GM20000 (cell line): ENCODE results near the gene FBXL17.

Experiments used
- DNase-seq: peaks from one replicate; pipeline ENCODE4 v3.0.0; 2012; ENCODE audit warnings: low spot score
- TF ChIP-seq, protein P1 (sequence below): IDR thresholded peaks from 2 replicates; pipeline ENCODE4 v1.5.1; 2012; ENCODE audit warnings: mild to moderate bottlenecking, control low read depth; ENCODE audit errors: extremely low read depth, missing control alignments

The FBXL17 gene

DNA sequence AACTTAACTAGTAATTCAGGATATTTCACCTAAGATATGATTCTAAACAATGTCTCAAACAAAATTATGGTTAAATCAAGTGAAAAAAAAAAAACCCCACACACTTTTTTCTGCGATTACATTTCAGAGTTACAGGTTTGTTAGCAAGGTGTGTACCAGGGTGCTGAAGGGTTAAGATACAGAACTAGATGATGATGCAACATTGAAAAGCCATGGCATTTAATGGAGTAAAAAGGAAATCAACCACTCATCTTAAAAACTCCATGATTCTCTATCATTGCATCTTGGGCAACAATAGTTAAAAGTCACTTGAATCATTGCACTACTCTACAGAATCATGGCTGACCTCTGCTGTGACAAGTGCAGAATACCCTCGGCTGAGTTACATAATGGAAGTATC lies 440.9 kb downstream of the FBXL17 start:
- TF ChIP-seq, protein P1, sequence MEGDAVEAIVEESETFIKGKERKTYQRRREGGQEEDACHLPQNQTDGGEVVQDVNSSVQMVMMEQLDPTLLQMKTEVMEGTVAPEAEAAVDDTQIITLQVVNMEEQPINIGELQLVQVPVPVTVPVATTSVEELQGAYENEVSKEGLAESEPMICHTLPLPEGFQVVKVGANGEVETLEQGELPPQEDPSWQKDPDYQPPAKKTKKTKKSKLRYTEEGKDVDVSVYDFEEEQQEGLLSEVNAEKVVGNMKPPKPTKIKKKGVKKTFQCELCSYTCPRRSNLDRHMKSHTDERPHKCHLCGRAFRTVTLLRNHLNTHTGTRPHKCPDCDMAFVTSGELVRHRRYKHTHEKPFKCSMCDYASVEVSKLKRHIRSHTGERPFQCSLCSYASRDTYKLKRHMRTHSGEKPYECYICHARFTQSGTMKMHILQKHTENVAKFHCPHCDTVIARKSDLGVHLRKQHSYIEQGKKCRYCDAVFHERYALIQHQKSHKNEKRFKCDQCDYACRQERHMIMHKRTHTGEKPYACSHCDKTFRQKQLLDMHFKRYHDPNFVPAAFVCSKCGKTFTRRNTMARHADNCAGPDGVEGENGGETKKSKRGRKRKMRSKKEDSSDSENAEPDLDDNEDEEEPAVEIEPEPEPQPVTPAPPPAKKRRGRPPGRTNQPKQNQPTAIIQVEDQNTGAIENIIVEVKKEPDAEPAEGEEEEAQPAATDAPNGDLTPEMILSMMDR, result no peak
- no peak for DNase-seq

DNA sequence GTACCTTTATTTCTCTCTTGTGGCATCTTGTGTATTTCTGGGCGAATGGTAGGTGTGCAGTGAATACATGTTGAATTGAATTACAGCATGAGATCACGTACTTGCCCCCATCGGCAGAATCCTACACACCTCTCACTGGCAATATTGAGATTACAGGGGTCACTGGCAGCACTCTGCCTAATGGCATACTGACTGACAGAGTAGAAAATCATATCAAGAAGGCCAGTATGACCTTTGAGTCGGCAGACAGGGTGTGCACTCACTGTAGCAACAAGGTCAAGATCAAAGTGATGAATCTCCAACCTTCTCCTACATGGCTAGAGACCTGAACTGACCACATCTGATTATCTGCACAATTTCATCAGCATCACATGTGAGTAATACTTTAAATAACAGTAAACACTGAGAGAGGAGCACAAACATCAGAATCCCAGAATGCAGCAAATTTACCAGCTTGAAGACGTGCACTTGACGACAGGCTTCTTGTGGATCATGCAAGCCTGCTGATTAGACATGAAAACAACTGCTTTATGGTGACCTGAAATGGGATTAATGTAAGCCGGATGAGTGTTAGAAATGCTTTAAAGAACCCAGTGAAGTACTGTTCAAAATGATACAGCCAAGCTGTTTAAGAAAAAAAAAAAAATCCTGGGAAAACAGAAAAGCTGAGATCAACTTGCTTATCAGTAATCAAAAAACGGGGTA lies 444.1 kb downstream of the FBXL17 start:
- no peak for DNase-seq

DNA sequence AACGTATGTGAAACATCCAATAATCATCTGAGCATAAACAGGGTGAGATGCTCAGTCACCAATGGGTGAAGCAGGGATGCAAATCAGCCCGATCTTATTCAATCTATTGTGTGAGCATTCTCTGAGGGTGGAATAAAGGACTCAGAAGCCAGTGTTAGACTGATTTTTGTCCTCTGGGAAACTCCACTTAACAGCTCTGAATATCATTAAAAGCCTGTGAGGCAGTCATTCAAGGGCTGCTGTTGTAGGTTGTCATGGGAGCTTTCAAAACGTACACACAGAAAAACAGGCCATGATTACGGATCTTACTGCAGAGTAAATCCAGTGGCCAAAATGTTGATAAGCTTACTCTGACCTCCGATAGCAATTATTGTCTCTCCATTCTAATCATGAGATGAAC lies 444.7 kb downstream of the FBXL17 start:
- DNase-seq, result no peak
- TF ChIP-seq, protein P1, result no peak

More for the DNA sequence above, 444.1 kb downstream of the FBXL17 start:
- TF ChIP-seq, protein P1, result no peak

DNA sequence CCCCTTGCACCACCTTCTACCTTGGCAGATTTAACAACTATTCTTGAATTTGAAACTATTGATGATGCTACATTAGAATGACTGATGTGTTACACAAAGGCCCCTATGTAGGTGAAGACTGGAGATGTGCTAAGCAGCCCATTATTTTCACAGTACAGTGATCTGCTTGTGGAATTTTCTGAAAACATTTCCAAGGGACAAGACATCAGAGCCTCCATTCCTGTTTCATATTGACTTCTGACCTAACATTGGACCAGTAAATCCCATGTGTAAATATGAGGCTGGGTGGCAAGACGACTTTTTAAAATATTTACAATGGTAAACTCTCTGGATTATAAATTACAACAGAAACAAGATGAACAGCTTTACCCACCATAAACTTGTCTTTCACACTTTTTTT lies 445.4 kb downstream of the FBXL17 start:
- DNase-seq, result no peak
- TF ChIP-seq, protein P1, result no peak

DNA sequence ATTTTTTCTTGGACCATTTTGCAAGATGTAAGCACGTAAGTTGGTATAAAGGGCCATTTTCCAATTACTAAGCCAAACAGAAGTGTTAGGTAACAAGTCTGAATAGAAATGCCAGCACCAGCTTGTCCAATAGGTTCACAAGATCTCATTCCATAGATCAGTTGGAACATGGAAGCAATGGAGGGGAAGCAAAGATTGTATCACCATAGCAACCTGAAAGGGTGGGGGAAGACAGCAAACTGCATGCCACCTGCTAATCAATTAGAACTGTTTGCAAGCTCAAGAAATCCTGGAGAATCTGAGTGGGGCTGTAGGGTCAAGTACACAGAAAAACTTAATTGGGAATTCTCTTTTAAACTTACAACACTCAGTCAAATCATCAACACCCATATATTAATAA lies 446.3 kb downstream of the FBXL17 start:
- TF ChIP-seq, protein P1, result no peak
- DNase-seq, result no peak

DNA sequence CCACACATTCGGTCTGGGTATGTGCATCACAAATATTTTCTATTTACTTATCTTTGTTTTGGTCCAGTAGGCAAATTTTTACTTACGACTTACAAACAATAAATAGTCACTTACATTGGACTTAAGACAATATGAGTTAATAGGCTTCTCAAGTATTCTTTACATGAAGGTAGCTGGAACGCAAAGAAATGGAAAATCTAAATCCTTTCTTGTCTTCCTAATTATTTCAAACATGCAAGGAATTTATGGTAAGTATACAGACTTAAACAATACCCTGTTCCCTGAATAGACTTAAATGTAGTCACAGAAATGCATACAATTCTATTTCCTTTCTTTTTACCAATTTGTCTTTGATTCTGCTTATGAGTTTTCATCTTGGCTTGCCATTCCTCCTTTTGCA lies 448.6 kb downstream of the FBXL17 start:
- TF ChIP-seq, protein P1, result no peak
- no peak for DNase-seq

DNA sequence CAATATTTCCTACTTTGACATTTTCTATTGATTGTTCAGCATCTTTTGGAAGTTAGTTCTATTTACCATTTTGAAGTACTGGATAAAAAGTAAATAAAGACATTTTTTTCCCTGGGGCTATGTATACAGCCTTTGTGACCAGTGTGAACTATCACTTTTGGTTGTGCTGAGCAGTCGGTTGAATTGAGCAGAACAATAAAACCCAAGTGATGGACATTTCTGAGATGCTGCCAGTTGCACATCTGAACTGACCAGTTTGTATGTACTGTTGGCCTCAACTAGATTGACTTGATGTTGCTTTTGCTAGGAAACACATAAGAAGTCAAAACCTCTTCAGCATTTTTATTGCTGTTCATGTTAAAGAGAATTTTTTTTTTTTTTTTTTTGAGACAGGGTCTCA lies 451.0 kb downstream of the FBXL17 start:
- no peak for DNase-seq
- TF ChIP-seq, protein P1, result no peak
